Glutamatergic neuron (in vitro differentiated cells): Measurements from ENCODE around the gene ACOD1. TPM values are rescaled to one million over a fixed set of nuclear protein-coding genes. Genes with fewer than 3 reads are reported as not detected.

Source experiments
- DNase-seq: peaks from one replicate; pipeline ENCODE4 v3.0.0; 2022
- H3K27ac Mint-ChIP-seq: one replicate; pipeline ENCODE4 v1.8.0; 2020; ENCODE audit warnings: mild to moderate bottlenecking, mixed read lengths, inconsistent platforms; ENCODE audit not compliant: unreplicated experiment
- H3K27me3 Mint-ChIP-seq: one replicate; pipeline ENCODE4 v1.8.0; 2020; ENCODE audit warnings: mild to moderate bottlenecking, moderate library complexity, mixed read lengths, inconsistent platforms; ENCODE audit not compliant: unreplicated experiment
- H3K36me3 Mint-ChIP-seq: one replicate; pipeline ENCODE4 v1.8.0; 2020; ENCODE audit warnings: mild to moderate bottlenecking, mixed read lengths, inconsistent platforms; ENCODE audit not compliant: unreplicated experiment
- H3K4me1 Mint-ChIP-seq: one replicate; pipeline ENCODE4 v1.8.0; 2020; ENCODE audit warnings: mild to moderate bottlenecking, low read depth, mixed read lengths, inconsistent platforms; ENCODE audit not compliant: unreplicated experiment
- H3K4me3 Mint-ChIP-seq: one replicate; pipeline ENCODE4 v1.8.0; 2020; ENCODE audit warnings: mild to moderate bottlenecking, mixed read lengths, inconsistent platforms; ENCODE audit not compliant: unreplicated experiment
- H3K9me3 Mint-ChIP-seq: one replicate; pipeline ENCODE4 v1.8.0; 2020; ENCODE audit warnings: mild to moderate bottlenecking, moderate library complexity, mixed read lengths, inconsistent platforms; ENCODE audit not compliant: unreplicated experiment
- CTCF ChIP-seq: fragments of 200-600 bp; sonication (generic); IDR thresholded peaks from one replicate; pipeline ENCODE4 v1.5.0; 2021; ENCODE audit not compliant: partially characterized antibody, unreplicated experiment
- total RNA-seq: library from RNA; stranded (reverse); fragmentation: NEBNext Ultra II Directional; extraction: Animal tissue kit (Norgen Biotek cat#: 25700); gene quantifications from one replicate; pipeline ENCODE4 v1.2.1, GENCODE V29; 2021; ENCODE audit not compliant: unreplicated experiment

The ACOD1 gene
- total RNA-seq, 1 donor from 2014 or later = not detected

DNA sequence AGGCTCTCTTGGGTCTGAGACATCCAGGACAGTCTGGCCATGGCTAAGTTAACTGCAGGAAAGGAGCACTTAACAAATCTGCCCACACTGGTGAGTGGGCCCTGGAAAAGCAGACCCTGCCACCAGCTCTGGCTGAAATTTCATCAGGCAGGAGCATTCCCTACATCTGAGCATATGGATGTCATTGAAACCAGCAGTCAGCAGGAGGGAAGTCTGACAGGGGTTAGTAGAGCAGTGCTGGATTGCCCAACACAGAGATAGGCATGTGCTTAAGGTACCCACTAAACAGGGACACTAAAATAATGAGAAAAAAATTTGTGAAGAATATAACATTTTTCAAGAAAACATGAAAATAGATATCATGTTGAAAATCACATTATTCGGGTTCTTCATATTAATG is 13.6 kb upstream of the ACOD1 start:
- H3K4me1 Mint-ChIP-seq = peaks cover 2% of the 10 kb centered on the region
- no peaks in the 10 kb centered on the region for H3K27me3 Mint-ChIP-seq
- no peak overlapping the region for H3K27ac Mint-ChIP-seq
- peaks cover 4% of the 10 kb centered on the region for H3K9me3 Mint-ChIP-seq
- no peak for DNase-seq
- no peak overlapping the region for H3K4me3 Mint-ChIP-seq
- H3K36me3 Mint-ChIP-seq = peaks cover 6% of the 10 kb centered on the region
- TF ChIP-seq CTCF = no peak

- H3K4me1 Mint-ChIP-seq = peaks cover 2% of the 10 kb centered on the region
- peaks cover 4% of the 10 kb centered on the region for H3K9me3 Mint-ChIP-seq
- peaks cover 6% of the 10 kb centered on the region for H3K36me3 Mint-ChIP-seq
- no peak for DNase-seq
- no peak for TF ChIP-seq CTCF
- H3K27ac Mint-ChIP-seq = no peak overlapping the region
- no peak overlapping the region for H3K4me3 Mint-ChIP-seq
- H3K27me3 Mint-ChIP-seq = no peaks in the 10 kb centered on the region
Observed at GRCh38 chr13:76936763-76937162, 11.5 kb upstream of the ACOD1 start.

DNA sequence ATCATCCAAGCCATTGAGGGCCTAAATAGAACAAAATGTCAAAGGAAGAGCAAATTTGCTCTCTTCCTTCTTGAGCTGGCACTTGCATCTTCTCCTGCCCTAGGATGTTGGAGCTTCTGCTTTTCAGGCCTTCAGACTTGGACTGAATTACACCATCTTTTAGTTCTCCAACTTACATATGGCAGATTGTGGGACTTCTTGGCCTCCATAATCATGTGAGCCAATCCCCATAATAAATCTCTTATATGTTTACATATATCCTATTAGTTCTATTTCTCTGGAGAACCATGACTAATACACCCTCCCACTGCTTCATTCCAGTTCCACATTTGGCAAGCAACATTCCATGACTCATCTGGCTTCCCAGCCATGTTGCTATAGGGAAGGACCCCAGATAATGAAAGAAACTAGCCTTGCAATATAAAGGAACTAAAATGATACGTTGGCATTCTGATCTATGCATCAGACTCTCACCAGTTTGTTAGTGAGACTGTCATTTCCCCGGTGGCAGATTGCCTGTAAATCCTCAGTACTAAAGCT is 11.0 kb upstream of the ACOD1 start:
- Mint-ChIP-seq H3K9me3 (peaks cover 4% of the 10 kb centered on the region), H3K27me3 (no peaks in the 10 kb centered on the region), H3K27ac (no peak overlapping the region), H3K36me3 (peaks cover 6% of the 10 kb centered on the region), H3K4me3 (no peak overlapping the region), H3K4me1 (peaks cover 2% of the 10 kb centered on the region)
- TF ChIP-seq CTCF = no peak
- DNase-seq = no peak

DNA sequence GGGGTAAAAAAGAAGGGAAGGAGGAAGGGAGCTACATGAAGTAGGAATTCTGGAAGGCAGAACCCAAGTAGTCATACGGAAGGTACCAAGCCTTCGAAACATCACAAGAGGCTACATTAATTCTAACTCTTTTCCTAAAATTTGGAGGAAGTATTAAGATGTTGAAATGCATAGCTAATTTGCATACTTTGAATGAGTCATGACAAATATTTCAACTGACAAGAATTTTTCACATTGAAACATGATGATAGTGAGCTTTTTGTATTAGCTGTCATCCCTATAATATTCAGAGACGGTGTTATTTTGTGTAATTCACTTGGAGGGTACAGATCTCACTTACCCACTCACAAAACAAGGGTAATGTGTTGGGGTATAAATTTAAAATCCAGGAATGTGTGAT is 9.1 kb upstream of the ACOD1 start:
- H3K27ac Mint-ChIP-seq = no peak overlapping the region
- no peak for TF ChIP-seq CTCF
- H3K4me3 Mint-ChIP-seq = no peak overlapping the region
- H3K4me1 Mint-ChIP-seq = peaks cover 2% of the 10 kb centered on the region
- peaks cover 6% of the 10 kb centered on the region for H3K36me3 Mint-ChIP-seq
- H3K9me3 Mint-ChIP-seq = peaks cover 4% of the 10 kb centered on the region
- peaks cover 2% of the 10 kb centered on the region for H3K27me3 Mint-ChIP-seq
- DNase-seq = no peak

DNA sequence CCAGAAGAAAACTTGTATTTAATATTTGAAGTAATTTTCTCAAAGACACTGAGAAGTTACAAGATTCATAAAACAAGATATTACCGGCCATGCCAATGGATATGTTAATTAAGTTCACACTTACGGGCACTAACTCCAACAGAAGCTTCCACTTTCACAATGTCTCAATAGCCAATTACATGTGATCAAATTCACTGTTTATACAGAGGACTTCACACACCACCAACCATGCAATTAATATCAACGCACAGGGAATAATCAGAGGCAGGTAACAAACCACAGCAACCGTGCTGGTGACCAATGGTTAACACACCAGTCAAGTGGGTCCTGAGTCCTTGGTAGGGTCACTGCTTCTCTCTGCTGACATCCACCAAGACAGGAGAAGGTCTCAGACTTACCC is 5.9 kb upstream of the ACOD1 start:
- DNase-seq = no peak
- no peak for TF ChIP-seq CTCF
- no peaks in the 10 kb centered on the region for H3K4me1 Mint-ChIP-seq
- H3K27ac Mint-ChIP-seq = no peak overlapping the region
- H3K27me3 Mint-ChIP-seq = peaks cover 2% of the 10 kb centered on the region
- peaks cover 7% of the 10 kb centered on the region for H3K9me3 Mint-ChIP-seq
- H3K4me3 Mint-ChIP-seq = no peak overlapping the region
- no peaks in the 10 kb centered on the region for H3K36me3 Mint-ChIP-seq
